ENCODE measurements around the gene PSMB2. TPM values are rescaled to one million over a fixed set of nuclear protein-coding genes. Genes with fewer than 3 reads are reported as not detected.

PSMB2 gene
- total RNA-seq, 2 experiments from 2014 or later = 28.7 to 86.3 TPM

DNA sequence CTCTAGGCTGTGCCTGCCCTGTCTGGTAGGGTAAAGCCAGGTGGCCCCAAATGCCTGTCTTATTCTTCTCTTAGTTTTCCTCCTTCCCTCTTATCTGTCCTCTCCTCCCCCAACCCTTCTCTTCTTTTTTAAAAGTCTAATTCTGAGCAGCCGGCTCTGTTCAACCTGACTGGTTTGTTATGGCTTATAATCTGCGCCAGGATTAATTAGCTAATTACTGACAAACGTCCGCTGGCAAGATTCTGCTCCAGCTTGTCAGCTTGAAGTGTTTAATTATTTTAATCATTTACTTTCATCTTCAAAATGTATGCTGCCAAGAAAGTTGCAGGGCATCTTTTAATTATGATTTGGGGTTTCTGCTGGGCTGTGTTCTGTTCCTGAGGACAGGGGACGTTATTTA is 27.2 kb upstream of the PSMB2 start:
- Histone ChIP-seq H3K4me2 (ENCODE audit: low read length) (no peak overlapping the region), H2AFZ (ENCODE audit: low read length) (no peak overlapping the region), H3K4me1 (ENCODE audit: insufficient read depth, low read length, poor library complexity, severe bottlenecking) (no peaks in the 10 kb centered on the region), H4K20me1 (ENCODE audit: insufficient read depth, low read length) (no peaks in the 10 kb centered on the region), H3K36me3 (ENCODE audit: insufficient read depth, low read length) (no peaks in the 10 kb centered on the region), H3K4me3 (ENCODE audit: low read depth, low read length, poor library complexity, severe bottlenecking) (no peak overlapping the region), H3K9me3 (ENCODE audit: low read length) (no peaks in the 10 kb centered on the region), H3K27ac (ENCODE audit: low read depth, low read length, poor library complexity, severe bottlenecking) (no peak overlapping the region), H3K79me2 (ENCODE audit: insufficient read depth, low read depth, low read length) (no peaks in the 10 kb centered on the region), H3K9me2 (ENCODE audit: insufficient read depth, low read length) (no peaks in the 10 kb centered on the region)
- TF ChIP-seq, protein P1, sequence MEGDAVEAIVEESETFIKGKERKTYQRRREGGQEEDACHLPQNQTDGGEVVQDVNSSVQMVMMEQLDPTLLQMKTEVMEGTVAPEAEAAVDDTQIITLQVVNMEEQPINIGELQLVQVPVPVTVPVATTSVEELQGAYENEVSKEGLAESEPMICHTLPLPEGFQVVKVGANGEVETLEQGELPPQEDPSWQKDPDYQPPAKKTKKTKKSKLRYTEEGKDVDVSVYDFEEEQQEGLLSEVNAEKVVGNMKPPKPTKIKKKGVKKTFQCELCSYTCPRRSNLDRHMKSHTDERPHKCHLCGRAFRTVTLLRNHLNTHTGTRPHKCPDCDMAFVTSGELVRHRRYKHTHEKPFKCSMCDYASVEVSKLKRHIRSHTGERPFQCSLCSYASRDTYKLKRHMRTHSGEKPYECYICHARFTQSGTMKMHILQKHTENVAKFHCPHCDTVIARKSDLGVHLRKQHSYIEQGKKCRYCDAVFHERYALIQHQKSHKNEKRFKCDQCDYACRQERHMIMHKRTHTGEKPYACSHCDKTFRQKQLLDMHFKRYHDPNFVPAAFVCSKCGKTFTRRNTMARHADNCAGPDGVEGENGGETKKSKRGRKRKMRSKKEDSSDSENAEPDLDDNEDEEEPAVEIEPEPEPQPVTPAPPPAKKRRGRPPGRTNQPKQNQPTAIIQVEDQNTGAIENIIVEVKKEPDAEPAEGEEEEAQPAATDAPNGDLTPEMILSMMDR (conservative IDR thresholded peaks at IDR 0.05; ENCODE audit: low read length) = no peak
- no peak for TF ChIP-seq EZH2phosphoT487 (IDR thresholded peaks at IDR 0.05; ENCODE audit: borderline replicate concordance, low read depth, low read length)
- ChIA-PET POLR2A (no interaction called here), CTCF (ENCODE audit: unreplicated experiment) (no interaction called here)
- intact Hi-C loops (cut with micrococcal nuclease; ENCODE audit: unreplicated experiment) = no loop called here
- BruUV-seq (replicated peaks) = no TSS peak
- no peak for DNase-seq (ENCODE audit: low spot score)

DNA sequence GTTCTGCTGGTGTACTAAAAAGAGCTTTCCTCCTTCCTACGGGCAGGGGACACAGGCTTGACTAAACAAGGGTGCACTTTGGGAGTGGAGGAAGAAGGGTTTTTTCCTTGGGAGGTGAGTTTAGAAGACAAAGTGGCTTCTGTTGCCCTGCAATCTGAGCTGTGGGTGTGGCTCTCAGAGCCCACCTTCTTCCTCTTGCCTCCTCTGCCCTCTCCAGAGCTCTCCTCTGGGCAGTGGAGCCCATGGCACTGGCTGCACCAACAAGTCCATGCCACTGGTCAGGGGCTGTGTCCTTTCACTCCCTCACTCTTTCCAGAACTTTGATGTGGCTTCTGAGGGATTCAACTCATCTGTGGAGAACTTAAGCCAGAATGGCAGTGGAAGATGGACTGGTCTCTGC is 25.6 kb upstream of the PSMB2 start:
- H3K4me2 ChIP-seq (ENCODE audit: low read length) = no peak overlapping the region
- TF ChIP-seq, protein P1 (conservative IDR thresholded peaks at IDR 0.05; ENCODE audit: low read length) = no peak
- TF ChIP-seq EZH2phosphoT487 (IDR thresholded peaks at IDR 0.05; ENCODE audit: borderline replicate concordance, low read depth, low read length) = no peak
- no peak overlapping the region for H2AFZ ChIP-seq (ENCODE audit: low read length)
- no peaks in the 10 kb centered on the region for H3K9me3 ChIP-seq (ENCODE audit: low read length)
- intact Hi-C loops (cut with micrococcal nuclease; ENCODE audit: unreplicated experiment) = no loop called here
- no peaks in the 10 kb centered on the region for H3K79me2 ChIP-seq (ENCODE audit: insufficient read depth, low read depth, low read length)
- CTCF ChIA-PET (ENCODE audit: unreplicated experiment) = no interaction called here
- BruUV-seq (replicated peaks) = no TSS peak
- no peak overlapping the region for H3K27ac ChIP-seq (ENCODE audit: low read depth, low read length, poor library complexity, severe bottlenecking)
- no peaks in the 10 kb centered on the region for H3K4me1 ChIP-seq (ENCODE audit: insufficient read depth, low read length, poor library complexity, severe bottlenecking)
- POLR2A ChIA-PET = no interaction called here
- H3K4me3 ChIP-seq (ENCODE audit: low read depth, low read length, poor library complexity, severe bottlenecking) = no peak overlapping the region
- no peaks in the 10 kb centered on the region for H4K20me1 ChIP-seq (ENCODE audit: insufficient read depth, low read length)
- no peaks in the 10 kb centered on the region for H3K36me3 ChIP-seq (ENCODE audit: insufficient read depth, low read length)
- H3K9me2 ChIP-seq (ENCODE audit: insufficient read depth, low read length) = no peaks in the 10 kb centered on the region
- DNase-seq (ENCODE audit: low spot score) = no peak

DNA sequence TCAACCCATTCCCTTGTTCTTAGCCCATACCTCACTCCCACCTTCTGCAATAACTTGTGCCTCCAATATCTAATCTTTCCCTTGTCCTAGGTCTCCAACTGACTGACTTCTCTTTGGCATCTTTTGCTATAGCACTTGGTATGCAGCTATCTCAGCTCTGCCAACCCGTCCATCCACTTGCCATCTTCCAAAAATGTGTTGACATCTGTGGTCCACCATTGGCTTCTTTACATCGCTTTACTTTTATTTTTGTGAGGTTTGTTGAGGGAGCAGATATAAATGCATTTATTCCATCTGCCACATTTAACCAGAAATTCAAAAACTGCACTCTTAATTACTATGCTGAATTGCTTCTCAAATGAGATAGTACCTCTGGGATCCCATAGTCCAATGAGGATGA is 24.9 kb upstream of the PSMB2 start:
- no peak overlapping the region for H2AFZ ChIP-seq (ENCODE audit: low read length)
- no peak for DNase-seq (ENCODE audit: low spot score)
- no peaks in the 10 kb centered on the region for H3K4me1 ChIP-seq (ENCODE audit: insufficient read depth, low read length, poor library complexity, severe bottlenecking)
- BruUV-seq (replicated peaks) = no TSS peak
- H3K27ac ChIP-seq (ENCODE audit: low read depth, low read length, poor library complexity, severe bottlenecking) = no peak overlapping the region
- H3K4me3 ChIP-seq (ENCODE audit: low read depth, low read length, poor library complexity, severe bottlenecking) = no peak overlapping the region
- H3K9me3 ChIP-seq (ENCODE audit: low read length) = no peaks in the 10 kb centered on the region
- intact Hi-C loops (cut with micrococcal nuclease; ENCODE audit: unreplicated experiment) = no loop called here
- CTCF ChIA-PET (ENCODE audit: unreplicated experiment) = no interaction called here
- H3K36me3 ChIP-seq (ENCODE audit: insufficient read depth, low read length) = no peaks in the 10 kb centered on the region
- TF ChIP-seq, protein P1 (conservative IDR thresholded peaks at IDR 0.05; ENCODE audit: low read length) = no peak
- no peak for TF ChIP-seq EZH2phosphoT487 (IDR thresholded peaks at IDR 0.05; ENCODE audit: borderline replicate concordance, low read depth, low read length)
- H4K20me1 ChIP-seq (ENCODE audit: insufficient read depth, low read length) = no peaks in the 10 kb centered on the region
- POLR2A ChIA-PET = no interaction called here
- H3K79me2 ChIP-seq (ENCODE audit: insufficient read depth, low read depth, low read length) = no peaks in the 10 kb centered on the region
- H3K9me2 ChIP-seq (ENCODE audit: insufficient read depth, low read length) = no peaks in the 10 kb centered on the region
- H3K4me2 ChIP-seq (ENCODE audit: low read length) = no peak overlapping the region
